Endothelial cell of umbilical vein (primary cell): Measurements from ENCODE around the gene GPS1. TPM values are rescaled to one million over a fixed set of nuclear protein-coding genes. Genes with fewer than 3 reads are reported as not detected.

Experiments
- BruUV-seq: library from RNA; stranded (reverse); fragments of 400-500 nt; replicated peaks from 2 replicates; lab custom pipeline; 2021; lab: Mats Ljungman, UMichigan
- CTCF ChIA-PET: fragments of 300-600, 350-600 bp; sonication (Branson Sonifier 250); formaldehyde crosslinking; loops from one replicate; lab custom pipeline; 2021; ENCODE audit warnings: antibody characterized with exemption, inconsistent platforms; lab: Charles Lee
- POLR2A ChIA-PET: fragments of 300-600, 350-600 bp; sonication (Branson Sonifier 250); formaldehyde crosslinking; loops from one replicate; lab custom pipeline; 2021; ENCODE audit warnings: antibody characterized with exemption, inconsistent platforms; lab: Charles Lee
- DNase-seq: peaks from one replicate; pipeline ENCODE4 v3.0.0-alpha.2; 2011; ENCODE audit warnings: low read depth, low spot score
- FAIRE-seq: peaks from 2 replicates; lab custom pipeline; 2011; peaks lifted over from hg19 to GRCh38; lab: Jason Lieb, UNC
- H2AFZ ChIP-seq: 2 replicates; pipeline ENCODE4 v1.6.0; 2012; ENCODE audit warnings: low read depth, low read length, control low read depth, inconsistent platforms
- H3K27ac ChIP-seq: 2 replicates; pipeline ENCODE4 v1.5.1; 2011; ENCODE audit warnings: low read depth, mild to moderate bottlenecking, control low read depth, low read length, moderate library complexity; ENCODE audit not compliant: insufficient read depth
- H3K27me3 ChIP-seq, 2 experiments: 2 replicates each; pipeline versions ENCODE4 v1.6.0 to v1.6.1; 2011; ENCODE audit warnings: low read length in 2 of 2, mixed read lengths in 1 of 2; ENCODE audit not compliant: control insufficient read depth in 2 of 2, insufficient read depth in 2 of 2
- H3K36me3 ChIP-seq, 2 experiments: 2 replicates in 1 of 2; 3 replicates in 1 of 2; pipeline ENCODE4 v1.5.1; 2011; ENCODE audit warnings: low read length in 2 of 2, mild to moderate bottlenecking in 1 of 2, moderate library complexity in 1 of 2; ENCODE audit not compliant: control insufficient read depth in 2 of 2, insufficient read depth in 2 of 2; ENCODE audit errors: extremely low read depth in 1 of 2
- H3K4me1 ChIP-seq: 3 replicates; pipeline ENCODE4 v1.5.1; 2011; ENCODE audit warnings: mild to moderate bottlenecking, low read length; ENCODE audit not compliant: control insufficient read depth, insufficient read depth; ENCODE audit errors: extremely low read depth
- H3K4me2 ChIP-seq: 2 replicates; pipeline ENCODE4 v1.6.1; 2011; ENCODE audit warnings: low read length, control low read depth, mixed read lengths; ENCODE audit not compliant: insufficient read depth
- H3K4me3 ChIP-seq, 3 experiments: fragments of 200-600 bp in 1 of 3; sonication (generic), shearing (Covaris generic) in 1 of 3; replicated peaks in 1 of 3; 2 replicates each; pipeline ENCODE4 v1.5.1; 2011 to 2016; ENCODE audit warnings: control low read depth in 3 of 3, low read length in 3 of 3, mild to moderate bottlenecking in 2 of 3, inconsistent platforms in 1 of 3, low read depth in 1 of 3, moderate library complexity in 1 of 3; ENCODE audit not compliant: insufficient read depth in 1 of 3
- H3K79me2 ChIP-seq: 2 replicates; pipeline ENCODE4 v1.6.0; 2012; ENCODE audit warnings: low read length, inconsistent platforms; ENCODE audit not compliant: control insufficient read depth, insufficient read depth
- H3K9ac ChIP-seq: replicated peaks from 2 replicates; pipeline ENCODE3; 2011; ENCODE audit warnings: low read length, control low read depth; ENCODE audit not compliant: insufficient read depth; ENCODE audit errors: extremely low read depth
- H3K9me1 ChIP-seq: replicated peaks from 3 replicates; pipeline ENCODE4 v1.6.0; 2011; ENCODE audit warnings: mild to moderate bottlenecking, low read length; ENCODE audit not compliant: control insufficient read depth, insufficient read depth; ENCODE audit errors: extremely low read depth
- H3K9me3 ChIP-seq: replicated peaks from 2 replicates; pipeline ENCODE4 v1.5.1; 2012; ENCODE audit warnings: low read length, inconsistent platforms; ENCODE audit not compliant: control insufficient read depth, insufficient read depth
- H4K20me1 ChIP-seq: replicated peaks from 2 replicates; pipeline ENCODE3; 2011; ENCODE audit warnings: mild to moderate bottlenecking, low read length; ENCODE audit not compliant: control insufficient read depth, insufficient read depth; ENCODE audit errors: extremely low read depth
- CTCF ChIP-seq, 2 donors: IDR thresholded peaks; 1 replicate in 1 of 2; 2 replicates in 1 of 2; pipeline ENCODE4 v1.5.1; 2011; ENCODE audit warnings: low read length in 2 of 2, mild to moderate bottlenecking in 2 of 2, moderate library complexity in 2 of 2, control low read depth in 1 of 2, inconsistent platforms in 1 of 2, low read depth in 1 of 2; ENCODE audit not compliant: insufficient read depth in 1 of 2; ENCODE audit errors: extremely low read depth in 1 of 2
- EZH2 ChIP-seq: IDR thresholded peaks from 2 replicates; pipeline ENCODE4 v1.6.1; 2012; ENCODE audit warnings: borderline replicate concordance, low read depth, mild to moderate bottlenecking, moderate library complexity, low read length, inconsistent platforms; ENCODE audit not compliant: severe bottlenecking
- GATA2 ChIP-seq: IDR thresholded peaks from 2 replicates; pipeline ENCODE4 v1.7.0; 2011; ENCODE audit warnings: low read depth, mild to moderate bottlenecking, moderate library complexity, mixed read lengths, low read length; ENCODE audit not compliant: insufficient read length, insufficient read depth
- dilution Hi-C: fragments of 300-500 bp; cut with MboI; formaldehyde crosslinking; loops from one replicate; pipeline ENCODE4 v1.15.0; 2019; ENCODE audit warnings: low sequenced_read_pairs; ENCODE audit not compliant: extremely low pct_ligation_motif_present
- intact Hi-C: fragments of 100-400 bp; cut with micrococcal nuclease; formaldehyde crosslinking; loops from one replicate; pipeline ENCODE4 v1.10.0; 2022
- polyA plus RNA-seq, 4 experiments: library from polyadenylated mRNA; depleted of rRNA in 3 of 4; stranded (reverse) in 3 of 4; unstranded in 1 of 4; fragments of >200 nt; gene quantifications; 2 replicates each; pipeline versions ENCODE4 v1.2.1 to v1.2.3, GENCODE V29; 2011 to 2012; ENCODE audit warnings: missing spikeins in 1 of 4
- total RNA-seq: library from RNA; stranded (reverse); gene quantifications from 2 replicates; pipeline ENCODE4 v1.2.3, GENCODE V29; 2021

GPS1 gene
- total and polyA plus RNA-seq, 2 donors (not counting 3 experiments of a cell fraction or from before 2014, with no cell fraction given): 116 to 178 TPM

GRCh38 chr17:82095777-82096708, 44.3 kb downstream of the GPS1 start:
- intact Hi-C loops: loop anchor here (5.0 kb wide), 2 partner anchors 119 to 131 kb away; partner anchors contain the start of genes ASPSCR1 and SLC16A3
- dilution Hi-C loops: no loop called here
- H2AFZ ChIP-seq: no peak overlapping the region
- peak overlapping the region; percentile 26 for H3K4me2 ChIP-seq
- H3K36me3 ChIP-seq: peaks cover 26 to 31% of the 10 kb centered on the region in 2 experiments
- TF ChIP-seq CTCF (IDR thresholded peaks at IDR 0.05; ENCODE audit: extremely low read depth in 1 of 2, insufficient read depth in 1 of 2, low read depth in 1 of 2, low read length in 2 of 2) (no peak), GATA2 (no peak), EZH2 (no peak)
- DNase-seq (no peak), FAIRE-seq (no peak)
- peak overlapping the region; percentile 81 for H3K9ac ChIP-seq
- no peaks in the 10 kb centered on the region for H3K27me3 ChIP-seq
- no peaks in the 10 kb centered on the region for H4K20me1 ChIP-seq
- H3K4me1 ChIP-seq: peaks cover 20% of the 10 kb centered on the region
- no peaks in the 10 kb centered on the region for H3K9me1 ChIP-seq
- POLR2A ChIA-PET: no interaction called here
- H3K27ac ChIP-seq: no peak overlapping the region
- peak overlapping the region in 2 of 3 experiments; percentile 8 to 78 for H3K4me3 ChIP-seq
- BruUV-seq: no TSS peak
- no peaks in the 10 kb centered on the region for H3K9me3 ChIP-seq
- CTCF ChIA-PET: interaction anchor here (0.8 to 1.2 kb wide), 3 partner anchors 56 to 65 kb away, joined by 3 to 6 read pairs (median 4); partner anchors contain the start of gene DCXR
- H3K79me2 ChIP-seq: peaks cover 55% of the 10 kb centered on the region
